HG02852 (cell line): ENCODE measurements around the gene AKR1E2.

ENCODE experiments used
- ATAC-seq: cut with Tn5 transposase; IDR thresholded peaks from one replicate; pipeline ENCODE4 v1.9.1; 2021; ENCODE audit warnings: mild to moderate bottlenecking, moderate library complexity; ENCODE audit not compliant: unreplicated experiment

Gene AKR1E2

GRCh38 chr10:4825868-4826791 lies at the start of gene AKR1E2:
Gene AKR1E2, plus strand, starts transcription at chr10:4826207. Its CDS starts 118 bp downstream, at chr10:4826325.
- peak; percentile 54 for ATAC-seq

- ATAC-seq, result peak; percentile 57
These were observed 49.8 kb upstream of the AKR1E2 start for GRCh38 chr10:4776234-4776638.

- no peak for ATAC-seq
These were observed 47.2 kb upstream of the AKR1E2 start for GRCh38 chr10:4778761-4779160.

- ATAC-seq, result no peak
These were observed 45.9 kb upstream of the AKR1E2 start for GRCh38 chr10:4780091-4780490.

GRCh38 chr10:4780782-4781181 lies 45.2 kb upstream of the AKR1E2 start:
- no peak for ATAC-seq

- no peak for ATAC-seq
These were observed 44.1 kb upstream of the AKR1E2 start for GRCh38 chr10:4781955-4782354.

GRCh38 chr10:4784667-4785333 lies 41.2 kb upstream of the AKR1E2 start:
- no peak for ATAC-seq

- ATAC-seq, result no peak
These were observed 39.8 kb upstream of the AKR1E2 start for GRCh38 chr10:4786043-4786839.

GRCh38 chr10:4790045-4790444 lies 36.0 kb upstream of the AKR1E2 start:
- ATAC-seq, result no peak

GRCh38 chr10:4790922-4791321 lies 35.1 kb upstream of the AKR1E2 start:
- no peak for ATAC-seq

GRCh38 chr10:4792381-4792780 lies 33.6 kb upstream of the AKR1E2 start:
- no peak for ATAC-seq

GRCh38 chr10:4801405-4801804 lies 24.6 kb upstream of the AKR1E2 start:
- ATAC-seq, result no peak

GRCh38 chr10:4802711-4803487 lies 23.1 kb upstream of the AKR1E2 start:
- ATAC-seq, result no peak

- ATAC-seq, result no peak
These were observed 22.2 kb upstream of the AKR1E2 start for GRCh38 chr10:4803822-4804221.

GRCh38 chr10:4804465-4804864 lies 21.5 kb upstream of the AKR1E2 start:
- no peak for ATAC-seq

- no peak for ATAC-seq
These were observed 19.5 kb upstream of the AKR1E2 start for GRCh38 chr10:4806534-4806933.

- no peak for ATAC-seq
These were observed 18.1 kb upstream of the AKR1E2 start for GRCh38 chr10:4807761-4808507.

GRCh38 chr10:4809156-4809555 lies 16.9 kb upstream of the AKR1E2 start:
- no peak for ATAC-seq

- ATAC-seq, result no peak
These were observed 15.9 kb upstream of the AKR1E2 start for GRCh38 chr10:4810092-4810491.

GRCh38 chr10:4812046-4812445 lies 14.0 kb upstream of the AKR1E2 start:
- no peak for ATAC-seq
